ENCODE results near the gene TULP4.

Gene TULP4

DNA sequence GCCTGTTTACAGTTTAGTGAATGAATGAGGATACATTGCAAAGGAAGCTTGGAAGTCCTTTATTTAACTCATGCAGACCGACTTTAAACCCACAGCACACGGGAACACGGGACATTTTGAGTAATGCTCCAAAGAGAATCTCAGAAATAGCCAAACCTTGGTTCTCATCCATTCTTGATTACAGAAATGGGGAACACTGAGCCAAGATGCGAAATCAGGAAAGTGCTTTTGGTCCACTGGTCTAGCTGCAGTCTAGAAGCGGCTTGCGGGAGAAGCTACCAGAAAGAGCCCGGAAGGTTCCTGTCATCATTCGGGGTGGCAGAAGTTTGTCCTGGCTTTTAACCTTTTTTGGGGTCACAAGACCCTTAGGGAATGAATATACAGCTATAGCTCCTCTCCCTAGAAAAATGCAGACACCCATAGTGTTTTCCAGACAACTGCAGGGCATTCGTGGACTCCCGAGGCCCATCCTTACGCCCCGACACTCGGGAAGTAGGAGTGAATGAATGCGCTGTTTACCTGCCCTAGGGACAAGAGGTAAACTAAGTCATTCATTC is 247.2 kb downstream of the TULP4 start:
- no peak for DNase-seq (ENCODE audit: low spot score)

DNA sequence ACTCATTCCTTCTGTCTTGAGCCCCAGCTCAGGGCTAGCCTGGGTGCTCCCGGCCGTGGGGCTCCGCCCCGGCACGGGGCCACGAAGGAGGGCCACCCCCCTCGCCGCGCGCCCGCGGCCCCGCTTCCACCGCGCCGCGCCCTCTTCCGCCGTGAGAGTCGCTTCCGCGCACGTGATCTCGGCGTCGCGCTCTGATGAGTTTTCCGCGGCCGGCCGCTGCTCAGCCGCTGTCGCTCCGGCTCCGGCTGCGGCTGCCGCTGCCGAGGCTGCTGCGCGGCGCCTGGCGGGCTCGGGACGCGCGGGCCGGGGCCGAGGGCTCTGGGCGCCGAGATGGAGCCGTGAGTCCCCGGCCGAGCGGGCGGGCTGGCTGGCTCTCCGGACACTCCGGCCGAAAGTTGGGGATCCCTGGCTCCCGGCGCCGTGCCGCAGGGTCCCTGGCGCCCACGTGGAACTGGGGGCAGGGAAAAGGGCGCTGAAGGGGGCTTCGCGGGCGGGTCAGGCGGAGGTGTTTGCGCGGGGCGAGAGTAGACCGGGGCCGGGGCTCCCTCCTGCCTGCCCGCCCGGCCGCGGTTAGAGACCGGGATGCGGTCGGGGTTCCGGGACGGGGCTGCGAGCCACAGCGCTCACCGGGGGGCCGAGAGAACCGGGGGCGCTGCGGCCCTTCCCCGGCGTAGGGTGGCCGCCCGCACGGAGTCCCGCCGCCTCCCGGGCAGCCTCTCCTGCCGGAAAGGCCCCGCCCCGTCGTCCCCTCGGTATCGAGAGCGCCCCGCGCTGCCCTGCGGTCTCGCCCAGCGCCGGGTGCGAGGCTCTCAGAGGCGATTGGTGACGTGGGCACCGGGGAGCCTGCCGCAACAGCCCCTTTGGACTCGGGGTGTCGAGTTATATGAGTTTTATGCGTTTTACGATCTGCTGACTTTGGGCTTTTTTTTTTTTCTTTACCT is 247.9 kb downstream of the TULP4 start, which contains the start of gene TMEM181:
TMEM181 (plus strand) TSS at position 197 of the 941 bp plus-strand sequence; CDS start at position 331, 134 bp downstream.
- peak; percentile 87 for DNase-seq (ENCODE audit: low spot score)

DNA sequence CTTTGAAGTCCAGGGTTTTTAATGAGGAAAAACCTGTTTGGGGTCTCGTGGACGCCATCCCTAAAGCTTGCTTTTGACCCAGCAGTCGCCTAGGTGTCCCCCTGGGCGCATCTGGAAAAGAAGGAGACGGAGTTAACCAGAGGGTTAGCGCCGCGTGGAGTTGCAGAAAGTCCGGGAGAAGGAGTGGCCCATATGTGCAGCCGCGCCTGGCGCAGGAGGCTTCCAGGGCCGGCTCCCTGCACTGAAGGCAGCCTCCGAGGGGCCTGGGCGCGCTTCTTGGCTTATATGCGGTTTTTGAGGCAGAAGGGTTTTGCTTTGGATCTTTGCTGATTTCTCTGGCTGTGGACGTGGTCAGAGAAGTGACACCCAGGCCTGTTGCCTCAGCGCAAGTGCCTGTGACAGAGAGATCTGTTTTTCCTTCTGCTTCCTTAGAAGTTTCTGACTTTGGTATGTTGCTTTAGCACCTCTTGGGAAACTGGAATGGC is 248.6 kb downstream of the TULP4 start:
- peak; percentile 39 for DNase-seq (ENCODE audit: low spot score)

Data from AG08395 (cell line).